Spinal cord (tissue), 10 donors: Measurements from ENCODE around the gene WDR6. TPM values are rescaled to one million over a fixed set of nuclear protein-coding genes. Genes with fewer than 3 reads are reported as not detected.
A peak's percentile ranks its signal among the peaks of the same experiment; 100 is the strongest.

Experiments
- DNase-seq, 6 donors: peaks; one replicate each; pipeline versions ENCODE4 v3.0.0 to v3.0.0-alpha.2; 2013 to 2015; ENCODE audit warnings: low spot score in 6 of 6, low read depth in 4 of 6
- H3K27ac ChIP-seq: one replicate; pipeline ENCODE4 v1.5.1; 2013; ENCODE audit warnings: low read depth, low read length, control low read depth
- H3K27me3 ChIP-seq: one replicate; pipeline ENCODE4 v1.6.1; 2013; ENCODE audit warnings: low read length; ENCODE audit not compliant: control insufficient read depth, insufficient read depth
- H3K36me3 ChIP-seq: one replicate; pipeline ENCODE4 v1.6.1; 2013; ENCODE audit warnings: low read length; ENCODE audit not compliant: control insufficient read depth, insufficient read depth
- H3K4me1 ChIP-seq: one replicate; pipeline ENCODE4 v1.6.1; 2013; ENCODE audit warnings: low read length; ENCODE audit not compliant: control insufficient read depth, insufficient read depth
- H3K4me3 ChIP-seq: one replicate; pipeline ENCODE4 v1.5.1; 2013; ENCODE audit warnings: low read depth, low read length, control low read depth
- H3K9me3 ChIP-seq: one replicate; pipeline ENCODE4 v1.6.1; 2013; ENCODE audit warnings: low read length; ENCODE audit not compliant: control insufficient read depth, insufficient read depth
- WGBS: methylation state at CpG from one replicate; pipeline ENCODE4 v1.1.5; 2013; ENCODE audit warnings: missing lambda C conversion rate; ENCODE audit not compliant: insufficient coverage; 5-methylcytosine and 5-hydroxymethylcytosine counted together
- polyA plus RNA-seq, 2 donors: library from polyadenylated mRNA; unstranded; fragments of 120-200 nt; gene quantifications; one replicate each; pipeline ENCODE4 v1.2.1, GENCODE V29; 2013; ENCODE audit not compliant: insufficient read length in 2 of 2
- total RNA-seq, 2 donors: library from RNA; depleted of rRNA in 1 of 2; stranded (reverse); fragments of 120-200 nt in 1 of 2; fragments of >200 nt in 1 of 2; gene quantifications; one replicate each; pipeline versions ENCODE4 v1.2.3 to v1.2.4, GENCODE V29; 2013 to 2014
- donor health status: healthy.

Gene WDR6
- total and polyA plus RNA-seq, 4 donors: 81.7 to 241 (median 193) TPM

- H3K36me3 ChIP-seq: peaks cover 55% of the 10 kb centered on the region
- no peak overlapping the region for H3K27ac ChIP-seq
- H3K9me3 ChIP-seq: no peaks in the 10 kb centered on the region
- H3K4me3 ChIP-seq: no peak overlapping the region
- 95% methylated on average over 7 of the region's 8 CpGs for WGBS
- H3K4me1 ChIP-seq: peaks cover 29% of the 10 kb centered on the region
- no peaks in the 10 kb centered on the region for H3K27me3 ChIP-seq
- DNase-seq: no peak
Measured at GRCh38 chr3:49025793-49026520, 18.8 kb downstream of the WDR6 start.

DNA sequence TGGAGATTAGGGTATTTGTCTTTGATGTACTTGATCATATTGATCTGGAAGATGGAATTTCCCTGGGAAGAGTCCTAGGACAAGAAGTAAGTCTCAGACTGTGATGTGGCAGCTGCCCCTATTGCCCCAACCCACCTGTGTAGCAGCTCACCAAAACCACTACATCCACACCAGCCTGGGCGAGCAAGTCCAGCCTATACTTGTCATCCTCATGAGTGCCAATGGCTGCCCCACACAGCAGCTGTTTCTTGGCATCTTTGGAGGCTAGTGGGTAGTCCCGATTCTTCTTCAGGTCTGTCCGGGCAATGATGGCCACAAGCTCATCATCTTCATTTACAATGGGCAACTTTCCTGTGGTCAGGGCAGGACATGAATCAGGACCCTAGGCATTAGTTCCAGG lies 19.3 kb downstream of the WDR6 start:
- WGBS: 95% methylated on average over 3 of the region's 3 CpGs
- H3K27me3 ChIP-seq: no peaks in the 10 kb centered on the region
- H3K27ac ChIP-seq: no peak overlapping the region
- DNase-seq: no peak
- H3K4me1 ChIP-seq: peaks cover 29% of the 10 kb centered on the region
- H3K36me3 ChIP-seq: peaks cover 60% of the 10 kb centered on the region
- no peak overlapping the region for H3K4me3 ChIP-seq
- H3K9me3 ChIP-seq: no peaks in the 10 kb centered on the region

- DNase-seq: no peak
- Histone ChIP-seq H3K27ac (no peak overlapping the region), H3K27me3 (no peaks in the 10 kb centered on the region), H3K9me3 (no peaks in the 10 kb centered on the region), H3K4me1 (peaks cover 26% of the 10 kb centered on the region), H3K36me3 (peaks cover 70% of the 10 kb centered on the region), H3K4me3 (no peak overlapping the region)
- WGBS: 97% methylated on average over 7 of the region's 9 CpGs
Measured at GRCh38 chr3:49027634-49028033, 20.4 kb downstream of the WDR6 start.

- Histone ChIP-seq H3K9me3 (no peaks in the 10 kb centered on the region), H3K4me1 (peaks cover 19% of the 10 kb centered on the region), H3K27me3 (no peaks in the 10 kb centered on the region), H3K36me3 (peaks cover 71% of the 10 kb centered on the region), H3K4me3 (peak overlapping the region; percentile 95), H3K27ac (no peak overlapping the region)
- WGBS: no CpG with 5 or more reads among the region's 4 CpGs
- DNase-seq: peak in 1 of 6 donors; percentile 2
Measured at GRCh38 chr3:49028298-49028672, 21.1 kb downstream of the WDR6 start.

DNA sequence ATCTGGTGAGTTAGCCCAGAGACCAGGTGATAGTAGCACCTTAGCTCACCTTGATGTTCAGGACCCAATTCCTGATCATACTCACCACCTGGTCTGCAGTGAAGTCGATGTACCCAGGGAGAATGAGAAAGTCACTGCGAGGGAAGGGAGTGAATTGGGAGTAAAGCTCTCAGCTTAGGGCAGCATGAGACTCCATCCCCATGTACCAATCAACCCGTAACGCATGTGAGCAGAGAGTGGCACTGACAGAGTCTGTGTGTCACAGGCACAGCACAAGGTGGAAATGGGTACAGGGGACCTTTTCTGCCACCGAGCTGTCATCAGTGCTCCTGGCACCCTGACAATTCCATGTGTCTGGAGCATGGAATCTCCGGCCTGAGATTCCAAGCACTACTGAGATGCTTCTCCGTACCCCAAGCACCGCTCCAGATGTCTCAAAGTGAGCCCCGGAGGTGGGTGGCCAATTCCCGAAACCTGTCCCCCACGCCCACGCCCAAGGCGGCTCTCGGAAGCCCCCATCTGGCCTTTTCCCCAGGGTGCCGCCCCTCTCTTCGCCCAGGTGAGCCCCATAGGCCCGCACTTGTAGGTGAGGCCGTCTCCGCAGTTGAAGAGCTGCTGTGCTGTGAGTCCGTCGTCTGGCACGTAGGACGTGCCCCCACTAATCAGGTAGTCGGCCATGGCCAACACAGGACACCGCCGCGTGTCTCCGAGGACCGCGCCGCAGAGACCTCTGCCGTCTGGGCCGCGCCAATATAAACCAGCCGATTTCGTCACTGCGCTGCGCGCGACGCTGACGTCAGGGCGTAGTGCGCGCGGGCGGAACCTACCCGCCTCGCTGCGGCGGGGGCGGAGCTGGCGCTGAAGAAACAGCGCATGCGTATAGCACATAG lies 21.7 kb downstream of the WDR6 start, which contains the start of gene IMPDH2:
Gene IMPDH2 (minus strand): TSS at position 726 of the 890 bp plus-strand sequence. CDS start 48 bp downstream, at position 678.
- WGBS: 2% methylated on average over 52 of the region's 55 CpGs
- Histone ChIP-seq H3K27ac (peak within 1 kb of the TSS; percentile 89), H3K9me3 (no peaks in the 10 kb centered on the region), H3K27me3 (no peaks in the 10 kb centered on the region), H3K36me3 (peaks cover 69% of the 10 kb centered on the region), H3K4me3 (peak within 1 kb of the TSS; percentile 95), H3K4me1 (peaks cover 17% of the 10 kb centered on the region)
- DNase-seq: peak; percentile 87 to 98 (median 90)

- no peaks in the 10 kb centered on the region for H3K9me3 ChIP-seq
- peaks cover 68% of the 10 kb centered on the region for H3K36me3 ChIP-seq
- peak overlapping the region; percentile 78 for H3K27ac ChIP-seq
- no peaks in the 10 kb centered on the region for H3K27me3 ChIP-seq
- H3K4me3 ChIP-seq: peak overlapping the region; percentile 95
- WGBS: no CpG with 5 or more reads among the region's 7 CpGs
- no peak for DNase-seq
- H3K4me1 ChIP-seq: peaks cover 17% of the 10 kb centered on the region
Measured at GRCh38 chr3:49029563-49029884, 22.3 kb downstream of the WDR6 start.

- Histone ChIP-seq H3K9me3 (no peaks in the 10 kb centered on the region), H3K36me3 (peaks cover 63% of the 10 kb centered on the region), H3K27me3 (no peaks in the 10 kb centered on the region), H3K4me3 (no peak overlapping the region), H3K4me1 (peaks cover 17% of the 10 kb centered on the region), H3K27ac (no peak overlapping the region)
- WGBS: 97% methylated on average over 5 of the region's 6 CpGs
- DNase-seq: peak in 1 of 6 donors; percentile 5
Measured at GRCh38 chr3:49030321-49030720, 23.1 kb downstream of the WDR6 start.

DNA sequence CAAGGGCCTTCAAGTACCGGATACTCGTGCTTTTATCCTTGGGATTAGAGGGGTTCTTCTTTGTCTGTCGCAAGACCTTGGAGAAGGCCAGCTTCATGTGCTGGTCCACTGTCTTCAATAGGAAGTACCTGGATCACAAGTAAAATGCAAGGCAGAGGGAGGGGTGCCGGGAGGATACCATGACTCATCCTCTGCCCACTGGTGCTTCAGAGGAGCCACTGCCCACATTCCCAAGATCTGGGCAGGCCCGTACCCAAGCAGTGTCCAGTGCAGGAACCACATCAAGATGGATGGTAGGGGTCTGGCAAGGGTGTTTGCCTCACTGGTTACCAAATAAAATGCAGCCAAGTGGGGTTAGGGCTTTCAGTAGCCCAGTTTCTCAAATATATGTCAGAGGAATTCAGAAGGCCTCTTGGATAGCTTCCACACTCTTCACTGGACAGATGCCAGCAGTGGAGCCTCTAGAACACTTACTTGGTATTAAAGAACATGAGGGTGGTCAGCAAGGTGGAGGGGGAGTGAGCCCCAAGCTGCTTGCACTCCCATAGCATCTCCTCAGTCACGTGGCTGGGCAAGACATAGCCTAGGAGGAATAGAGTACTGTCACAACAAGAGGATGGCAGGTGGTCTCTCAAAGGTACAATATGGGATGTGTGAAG lies 25.6 kb downstream of the WDR6 start:
- WGBS: 97% methylated on average over 5 of the region's 6 CpGs
- no peak overlapping the region for H3K27ac ChIP-seq

GRCh38 chr3:49034650-49035049 lies 27.5 kb downstream of the WDR6 start:
- Histone ChIP-seq H3K9me3 (no peaks in the 10 kb centered on the region), H3K27ac (no peak overlapping the region), H3K4me3 (no peak overlapping the region), H3K27me3 (no peaks in the 10 kb centered on the region), H3K36me3 (peaks cover 74% of the 10 kb centered on the region), H3K4me1 (no peaks in the 10 kb centered on the region)
- WGBS: 86% methylated on average over 1 of the region's 2 CpGs
- no peak for DNase-seq

More for the DNA sequence above, 25.6 kb downstream of the WDR6 start:
- peaks cover 57% of the 10 kb centered on the region for H3K36me3 ChIP-seq
- H3K9me3 ChIP-seq: no peaks in the 10 kb centered on the region
- no peaks in the 10 kb centered on the region for H3K27me3 ChIP-seq
- DNase-seq: no peak
- H3K4me1 ChIP-seq: peaks cover 14% of the 10 kb centered on the region
- H3K4me3 ChIP-seq: no peak overlapping the region
